ENCODE measurements around the gene GLT1D1.

The GLT1D1 gene

GRCh38 chr12:128918481-128919260, 65.4 kb downstream of the GLT1D1 start:
- DNase-seq, result no peak

GRCh38 chr12:128920468-128920867, 67.2 kb downstream of the GLT1D1 start:
- no peak for DNase-seq

DNA sequence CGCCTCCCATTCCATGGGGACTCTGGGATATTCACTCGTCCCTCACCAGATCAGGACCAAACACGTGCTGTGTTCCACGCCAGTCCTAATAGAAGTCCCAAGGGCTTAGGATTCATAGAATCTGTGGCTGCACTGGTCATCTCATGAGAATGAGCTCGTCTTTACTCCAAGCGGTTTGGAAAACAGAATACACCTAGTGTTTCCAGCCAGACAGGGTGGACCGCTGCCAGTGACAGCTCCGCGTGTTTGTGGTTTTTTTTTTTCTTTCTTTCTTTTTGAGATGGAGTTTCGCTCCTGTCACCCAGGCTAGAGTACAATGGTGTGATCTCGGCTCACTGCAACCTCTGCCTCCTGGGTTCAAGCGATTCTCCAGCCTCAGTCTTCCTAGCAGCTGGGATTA, 75.1 kb downstream of the GLT1D1 start:
- DNase-seq, result no peak

DNA sequence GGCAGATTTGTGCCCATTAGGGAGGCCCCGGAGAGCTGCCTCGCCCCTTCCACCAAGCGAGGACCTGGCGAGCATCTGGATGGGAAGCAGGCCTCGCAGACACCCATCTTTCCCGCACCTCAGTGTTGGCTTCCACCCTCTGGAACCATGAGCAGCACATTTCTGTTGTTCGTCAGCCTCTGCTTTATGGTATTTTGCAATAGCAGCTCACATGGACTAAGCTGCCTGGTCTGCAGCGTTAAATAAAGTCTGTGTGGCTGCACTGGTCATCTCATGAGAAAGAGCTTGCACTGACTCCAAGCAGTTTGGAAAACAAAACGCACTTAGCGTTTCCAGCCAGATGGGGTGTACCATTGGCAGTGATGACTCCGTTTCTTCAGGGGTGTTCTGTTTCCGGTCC, 75.8 kb downstream of the GLT1D1 start:
- no peak for DNase-seq

- DNase-seq, result no peak
Observed at GRCh38 chr12:128930606-128931005, 77.3 kb downstream of the GLT1D1 start.

- DNase-seq, result no peak
Observed at GRCh38 chr12:128932521-128932920, 79.2 kb downstream of the GLT1D1 start.

DNA sequence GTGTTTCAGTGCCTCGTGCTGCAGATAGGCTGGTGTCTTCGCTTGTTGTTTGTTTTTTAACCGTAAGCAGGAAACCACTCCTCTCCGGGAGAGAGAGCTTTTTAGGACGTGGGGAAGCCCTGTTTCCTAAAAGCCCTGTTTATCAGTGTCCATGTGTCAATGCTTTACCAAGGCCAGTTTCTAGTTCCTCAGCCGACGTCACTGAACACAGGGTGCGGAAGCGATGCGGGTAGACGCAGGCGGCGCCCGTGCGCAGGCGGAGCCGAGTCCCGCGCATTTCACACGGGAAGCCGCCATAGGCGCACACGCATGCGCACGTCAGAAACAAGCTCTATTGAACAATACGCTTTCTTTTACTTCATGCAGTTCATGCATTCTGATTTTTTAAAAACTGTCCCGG, 79.8 kb downstream of the GLT1D1 start:
- no peak for DNase-seq

DNA sequence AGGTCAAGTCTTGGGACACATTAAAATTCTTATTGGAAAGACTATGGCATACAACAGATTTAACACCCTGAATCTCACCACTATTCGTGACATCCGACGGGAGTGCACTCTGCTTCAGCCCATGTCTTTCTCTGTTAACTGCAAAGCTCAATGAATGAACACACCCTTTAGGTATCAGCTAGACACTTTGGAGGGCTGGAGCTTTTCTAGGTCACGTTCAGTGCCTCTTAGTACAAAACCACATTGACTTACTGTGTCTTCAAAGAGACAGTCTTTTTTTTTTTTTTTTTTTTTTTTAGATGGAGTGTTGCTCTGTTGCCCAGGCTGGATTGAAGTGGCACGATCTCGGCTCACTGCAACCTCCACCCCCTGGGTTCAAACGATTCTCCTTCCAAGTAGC, 80.6 kb downstream of the GLT1D1 start:
- no peak for DNase-seq

GRCh38 chr12:128938886-128939285, 85.6 kb downstream of the GLT1D1 start:
- no peak for DNase-seq

- DNase-seq, result no peak
Observed at GRCh38 chr12:128940090-128940888, 87.0 kb downstream of the GLT1D1 start.

- DNase-seq, result no peak
Observed at GRCh38 chr12:128940974-128941373, 87.7 kb downstream of the GLT1D1 start.

DNA sequence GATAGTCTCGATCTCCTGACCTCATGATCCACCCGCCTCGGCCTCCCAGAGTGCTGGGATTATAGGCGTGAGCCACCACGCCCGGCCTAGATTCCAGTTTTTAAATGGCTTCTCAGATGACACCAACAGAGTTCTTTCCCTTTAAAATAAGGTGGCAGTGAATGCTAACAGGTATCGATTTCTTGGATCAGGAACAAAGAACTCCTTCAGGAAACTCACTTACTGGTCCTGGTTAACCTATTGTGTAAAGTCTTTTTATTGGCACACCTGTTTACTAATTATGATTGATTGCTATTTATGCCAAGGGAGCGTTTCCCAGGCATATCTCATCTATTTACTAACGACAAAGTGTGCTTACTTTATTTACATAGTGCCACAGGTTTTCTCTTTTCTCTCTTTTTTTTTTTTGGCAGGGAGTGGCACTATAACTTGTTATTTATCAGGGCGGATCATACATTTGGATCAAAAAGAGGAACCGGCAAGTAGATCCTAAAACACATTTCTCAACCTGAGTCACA, 89.7 kb downstream of the GLT1D1 start:
- DNase-seq, result no peak

GRCh38 chr12:128944956-128945355, 91.7 kb downstream of the GLT1D1 start:
- no peak for DNase-seq

GRCh38 chr12:128947209-128947608, 93.9 kb downstream of the GLT1D1 start:
- no peak for DNase-seq

DNA sequence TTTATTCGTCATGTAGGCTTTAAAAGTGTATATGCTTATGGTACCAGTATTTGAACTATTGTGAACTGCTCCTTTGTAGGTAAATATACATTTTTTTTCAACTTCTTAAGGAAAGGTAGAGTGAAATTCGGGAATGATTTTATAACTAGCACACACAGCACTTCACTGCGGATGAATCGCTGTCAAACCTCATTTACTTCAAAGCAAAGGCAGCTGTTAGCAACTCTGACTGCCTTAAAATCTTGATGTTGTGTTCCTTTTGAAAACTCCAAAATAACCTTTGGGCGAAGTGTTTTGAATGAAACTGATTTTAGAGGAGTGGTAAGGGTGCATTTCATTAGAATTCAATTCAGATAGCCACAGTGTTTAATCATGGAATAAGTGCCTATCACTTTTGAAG, 95.8 kb downstream of the GLT1D1 start:
- DNase-seq, result no peak

GRCh38 chr12:128951448-128951847, 98.2 kb downstream of the GLT1D1 start:
- no peak for DNase-seq

- no peak for DNase-seq
Observed at GRCh38 chr12:128956755-128957154, 103.5 kb downstream of the GLT1D1 start.

DNA sequence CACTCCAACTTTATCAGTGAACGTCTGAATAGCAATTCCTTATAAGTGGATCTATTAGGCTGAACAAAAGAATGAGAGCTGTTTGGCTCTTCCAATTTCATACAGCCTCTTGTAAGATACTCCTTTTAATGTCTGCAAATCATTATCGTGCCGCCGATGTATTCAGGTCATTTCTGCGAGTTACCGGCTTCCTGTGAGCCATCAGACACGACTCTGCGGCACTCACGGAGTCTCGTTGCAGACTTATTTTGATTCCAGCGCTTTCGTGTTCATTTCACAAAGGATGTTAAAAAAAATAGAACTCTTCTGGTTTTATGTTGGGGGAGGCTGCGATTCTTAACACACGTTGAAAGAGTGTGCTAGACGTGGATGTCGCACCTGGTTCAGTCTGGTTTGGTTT, 106.6 kb downstream of the GLT1D1 start:
- no peak for DNase-seq

DNA sequence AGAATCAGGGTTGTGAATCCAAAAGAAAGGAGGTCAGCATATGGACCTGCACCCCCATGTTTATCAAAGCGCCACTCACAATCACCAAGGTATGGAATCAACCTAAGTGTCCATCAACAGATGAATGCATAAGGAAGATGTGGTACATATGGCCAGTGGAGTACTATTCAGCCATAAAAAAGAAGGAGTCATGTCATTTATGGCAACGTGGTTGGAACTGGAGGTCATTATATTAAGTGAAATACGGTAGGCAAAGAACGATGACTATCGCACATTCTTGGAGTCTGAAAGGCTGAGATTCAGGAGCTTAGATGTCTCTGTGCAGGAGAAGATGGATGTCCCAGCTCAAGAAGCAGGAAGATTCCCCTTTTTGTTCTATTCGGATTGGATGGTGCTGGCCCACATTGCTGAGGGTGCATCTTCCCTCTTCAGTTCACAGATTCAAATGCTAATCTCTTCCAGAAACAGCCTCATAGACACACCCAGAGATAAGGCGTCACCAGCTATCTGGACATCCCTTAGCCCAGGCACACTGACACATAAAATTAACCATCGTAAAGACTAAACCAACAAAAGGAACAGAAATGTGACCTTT, 108.1 kb downstream of the GLT1D1 start:
- no peak for DNase-seq

- no peak for DNase-seq
Observed at GRCh38 chr12:128961957-128962356, 108.7 kb downstream of the GLT1D1 start.

GRCh38 chr12:128966203-128966810, 113.0 kb downstream of the GLT1D1 start:
- DNase-seq, result no peak

GRCh38 chr12:128968668-128969067, 115.4 kb downstream of the GLT1D1 start:
- DNase-seq, result no peak

DNA sequence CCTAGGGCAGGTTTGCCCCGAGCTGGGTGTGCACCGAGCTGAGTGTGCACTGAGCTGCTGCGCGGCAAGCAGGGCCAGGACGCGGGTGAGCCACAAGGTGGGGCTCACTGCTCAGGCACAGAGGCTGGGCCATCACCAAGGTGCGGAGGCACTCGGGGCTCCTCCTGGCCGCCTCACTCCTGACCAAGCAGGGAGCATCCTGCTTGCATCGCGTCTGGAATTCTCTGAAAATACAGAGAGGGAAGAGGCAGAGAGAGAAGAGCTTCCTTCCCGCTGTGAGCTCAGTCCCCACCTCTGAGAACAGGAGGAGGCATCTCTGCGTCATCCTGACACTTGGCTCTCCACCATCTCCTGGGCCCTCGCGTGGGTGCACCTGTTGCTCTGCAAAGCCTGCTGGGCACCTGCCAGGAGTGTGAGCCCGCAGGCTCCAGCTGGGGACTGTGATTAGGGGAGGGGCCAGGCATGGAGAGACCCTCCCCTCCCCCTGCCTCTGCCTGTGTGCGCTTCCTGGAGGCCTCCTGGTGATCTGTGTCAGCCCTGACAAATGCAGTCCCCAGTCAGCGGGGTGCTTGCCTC, 116.3 kb downstream of the GLT1D1 start:
- no peak for DNase-seq
